GM12878 (cell line): Measurements from ENCODE around the gene PHACTR1. TPM values are rescaled to one million over a fixed set of nuclear protein-coding genes. Genes with fewer than 3 reads are reported as not detected.

Experiments
- ATAC-seq: fragments of 200-7000 bp; cut with Tn5 transposase; 3 replicates; pipeline ENCODE4 v1.9.1; 2020; ENCODE audit warnings: mild to moderate bottlenecking, moderate library complexity
- BruUV-seq: library from RNA; stranded (reverse); fragments of 400-500 nt; replicated peaks from 2 replicates; lab custom pipeline; 2021; lab: Mats Ljungman, UMichigan
- CTCF ChIA-PET: fragments of 300-600 bp; sonication (Branson Sonifier 250); formaldehyde crosslinking; extraction: SDS; loops from one replicate; lab custom pipeline; 2021; ENCODE audit warnings: inconsistent platforms; lab: Yijun Ruan, JAX
- POLR2A ChIA-PET: fragments of 350-600 bp; formaldehyde crosslinking; extraction: SDS; loops from one replicate; lab custom pipeline; 2021; ENCODE audit warnings: inconsistent platforms; lab: Charles Lee
- RAD21 ChIA-PET: fragments of 300-600 bp; sonication (Branson Sonifier 250); formaldehyde crosslinking; loops from one replicate; lab custom pipeline; 2023; ENCODE audit warnings: antibody characterized with exemption; ENCODE audit not compliant: unreplicated experiment; lab: Charles Lee
- SMC1A ChIA-PET: fragments of 300-600 bp; sonication (Branson Sonifier 250); formaldehyde crosslinking; loops from one replicate; lab custom pipeline; 2023; ENCODE audit not compliant: unreplicated experiment, uncharacterized antibody; lab: Charles Lee
- DNase-seq: peaks from one replicate; pipeline ENCODE4 v3.0.0-alpha.2; 2011; ENCODE audit warnings: low read depth, low spot score
- FAIRE-seq: peaks from 3 replicates; lab custom pipeline; 2011; peaks lifted over from hg19 to GRCh38; lab: Jason Lieb, UNC
- H2AFZ ChIP-seq: 2 replicates; pipeline ENCODE4 v1.6.0; 2011; ENCODE audit warnings: low read depth, low read length, control low read depth; ENCODE audit not compliant: control insufficient read depth
- H3K27ac ChIP-seq: 2 replicates; pipeline ENCODE4 v1.5.1; 2011; ENCODE audit warnings: control low read depth; ENCODE audit not compliant: control insufficient read depth, insufficient read depth
- H3K27me3 ChIP-seq, 2 experiments: replicated peaks in 1 of 2; 2 replicates each; pipeline versions ENCODE4 v1.6.0 to v1.6.1; 2011; ENCODE audit warnings: low read length in 1 of 2; ENCODE audit not compliant: control insufficient read depth in 2 of 2, insufficient read depth in 2 of 2
- H3K36me3 ChIP-seq, 2 experiments: 2 replicates each; pipeline ENCODE4 v1.5.1; 2011; ENCODE audit warnings: low read length in 1 of 2; ENCODE audit not compliant: control insufficient read depth in 2 of 2, insufficient read depth in 2 of 2
- H3K4me1 ChIP-seq: 2 replicates; pipeline ENCODE4 v1.6.1; 2011; ENCODE audit warnings: mild to moderate bottlenecking, low read length, moderate library complexity, mixed read lengths; ENCODE audit not compliant: control insufficient read depth, insufficient read depth
- H3K4me2 ChIP-seq: 2 replicates; pipeline ENCODE4 v1.6.0; 2011; ENCODE audit warnings: control low read depth; ENCODE audit not compliant: control insufficient read depth, insufficient read depth
- H3K4me3 ChIP-seq: fragments of 200-600 bp; sonication (generic); 2 replicates; pipeline ENCODE4 v1.5.1; 2016
- H3K79me2 ChIP-seq: 2 replicates; pipeline ENCODE4 v1.6.0; 2011; ENCODE audit warnings: low read length; ENCODE audit not compliant: control insufficient read depth, insufficient read depth
- H3K9ac ChIP-seq: 2 replicates; pipeline ENCODE4 v1.8.0; 2011; ENCODE audit warnings: low read length, control low read depth, mixed read lengths; ENCODE audit not compliant: control insufficient read depth, insufficient read depth
- H3K9me3 ChIP-seq: replicated peaks from 3 replicates; pipeline ENCODE4 v1.5.1; 2011; ENCODE audit warnings: mild to moderate bottlenecking, low read length; ENCODE audit not compliant: control insufficient read depth, insufficient read depth
- H4K20me1 ChIP-seq: 2 replicates; pipeline ENCODE4 v1.6.0; 2011; ENCODE audit not compliant: control insufficient read depth, insufficient read depth
- ATF3 ChIP-seq: IDR thresholded peaks from 2 replicates; pipeline ENCODE4 v1.6.1; 2011; ENCODE audit warnings: low read depth, mild to moderate bottlenecking, low read length, moderate library complexity, borderline replicate concordance; ENCODE audit errors: extremely low read depth
- BACH1 ChIP-seq: fragments of 450-650 bp; IDR thresholded peaks from 2 replicates; pipeline ENCODE4 v1.6.1; 2017; ENCODE audit warnings: mild to moderate bottlenecking, borderline replicate concordance
- BCLAF1 ChIP-seq: fragments of 450-650 bp; IDR thresholded peaks from 2 replicates; pipeline ENCODE4 v1.6.1; 2017; ENCODE audit warnings: antibody characterized with exemption, mild to moderate bottlenecking, moderate library complexity
- CBX3 ChIP-seq: fragments of 200-600 bp; sonication (generic); IDR thresholded peaks from 2 replicates; pipeline ENCODE4 v1.6.1; 2016; ENCODE audit warnings: low read depth, borderline replicate concordance
- CHD1 ChIP-seq: IDR thresholded peaks from 2 replicates; pipeline ENCODE4 v1.6.1; 2012; ENCODE audit warnings: low read depth, low read length, improper control_type of control experiment
- E2F4 ChIP-seq: IDR thresholded peaks from 2 replicates; pipeline ENCODE4 v1.6.1; 2012; ENCODE audit warnings: low read depth, low read length, improper control_type of control experiment
- ETV6 ChIP-seq, 2 experiments: fragments of 450-650 bp in 1 of 2; IDR thresholded peaks in 1 of 2; conservative IDR thresholded peaks in 1 of 2; 2 replicates each; pipeline ENCODE4 v1.6.1; 2014; ENCODE audit warnings: antibody characterized with exemption in 1 of 2, borderline replicate concordance in 1 of 2, low read depth in 1 of 2, mild to moderate bottlenecking in 1 of 2, moderate library complexity in 1 of 2
- HDAC6 ChIP-seq: fragments of 200-600 bp; sonication (generic); IDR thresholded peaks from one replicate; pipeline ENCODE4 v1.8.0; 2017; ENCODE audit warnings: antibody characterized with exemption; ENCODE audit not compliant: unreplicated experiment
- IRF4 ChIP-seq: IDR thresholded peaks from 2 replicates; pipeline ENCODE4 v1.6.1; 2011; ENCODE audit warnings: low read depth, low read length
- JUND ChIP-seq: IDR thresholded peaks from 2 replicates; pipeline ENCODE4 v1.6.1; 2012; ENCODE audit warnings: low read depth, mild to moderate bottlenecking, low read length, improper control_type of control experiment, moderate library complexity
- KLF5 ChIP-seq: fragments of 450-650 bp; IDR thresholded peaks from 2 replicates; pipeline ENCODE4 v1.6.1; 2014; ENCODE audit warnings: mild to moderate bottlenecking; ENCODE audit not compliant: partially characterized antibody
- NBN ChIP-seq: fragments of 450-650 bp; IDR thresholded peaks from 2 replicates; pipeline ENCODE4 v1.6.1; 2016
- NR2F1 ChIP-seq: fragments of 450-650 bp; conservative IDR thresholded peaks from 2 replicates; pipeline ENCODE4 v1.6.1; 2017; ENCODE audit warnings: mild to moderate bottlenecking
- POLR2A ChIP-seq: IDR thresholded peaks from 2 replicates; pipeline ENCODE4 v1.6.1; 2011; ENCODE audit warnings: low read depth, mild to moderate bottlenecking, low read length
- RBBP5 ChIP-seq: fragments of 200-600 bp; sonication (generic); conservative IDR thresholded peaks from 2 replicates; pipeline ENCODE4 v1.6.1; 2016
- SIN3A ChIP-seq: IDR thresholded peaks from 2 replicates; pipeline ENCODE4 v1.6.1; 2012; ENCODE audit warnings: low read depth, low read length, improper control_type of control experiment
- ZNF217 ChIP-seq: fragments of 450-650 bp; IDR thresholded peaks from 2 replicates; pipeline ENCODE4 v1.6.1; 2017; ENCODE audit warnings: antibody characterized with exemption, mild to moderate bottlenecking
- WGBS: methylation state at CpG from one replicate; pipeline ENCODE4 v1.1.6; 2016; ENCODE audit warnings: low lambda C conversion rate; ENCODE audit not compliant: insufficient replicate concordance, insufficient coverage; ENCODE audit errors: missing lambda C conversion rate; 5-methylcytosine and 5-hydroxymethylcytosine counted together
- in situ Hi-C: fragments of 300-500 bp; cut with MboI; formaldehyde crosslinking; loops from 9 replicates; pipeline ENCODE4 v1.14.3; 2018; ENCODE audit warnings: mixed read lengths
- intact Hi-C: fragments of 100-400 bp; cut with micrococcal nuclease; formaldehyde crosslinking; loops from one replicate; pipeline ENCODE4 v1.14.2; 2022; ENCODE audit not compliant: unreplicated experiment
- polyA plus RNA-seq, 11 experiments: library from polyadenylated mRNA; depleted of rRNA in 4 of 11; unstranded in 6 of 11; stranded (reverse) in 5 of 11; fragments of >200 nt; fragmentation: Nextera tagmentation in 4 of 11; fragmentation: Illumina TruSeq in 1 of 11; extraction: Ambion mirVana in 4 of 11; extraction: Trizol in 1 of 11; gene quantifications; 1 replicate in 1 of 11; 2 replicates in 10 of 11; pipeline versions ENCODE4 v1.2.1 to v1.2.3, GENCODE V29; 2011 to 2016; ENCODE audit warnings: inconsistent platforms in 2 of 11, missing spikeins in 2 of 11, low read depth in 1 of 11
- total RNA-seq, 4 experiments: library from RNA; depleted of rRNA in 3 of 4; stranded (reverse); fragments of >200 nt in 3 of 4; fragmentation: Illumina TruSeq in 1 of 4; extraction: Trizol in 1 of 4; gene quantifications; 2 replicates each; pipeline versions ENCODE4 v1.2.1 to v1.2.3, GENCODE V29; 2013 to 2021

PHACTR1 gene
- total and polyA plus RNA-seq, 10 of the 15 experiments (the other 5 are each of a cell fraction or from before 2014, with no cell fraction given), result 34.2 to 94.6 (median 62.3) TPM

GRCh38 chr6:13101409-13101808, 384.8 kb downstream of the PHACTR1 start (continued):
- TF ChIP-seq BCLAF1 (no peak), KLF5 (no peak), ATF3 (no peak), ETV6 (conservative IDR thresholded peaks at IDR 0.05 in 1 of 2, IDR thresholded peaks at IDR 0.05 in 1 of 2; ENCODE audit: borderline replicate concordance in 1 of 2, low read depth in 1 of 2) (no peak), BACH1 (no peak), ZNF217 (no peak)

GRCh38 chr6:13101985-13102384, 385.4 kb downstream of the PHACTR1 start:
- BruUV-seq, result no TSS peak
- no peak for ATAC-seq
- Histone ChIP-seq H3K9ac (no peak overlapping the region), H3K79me2 (no peaks in the 10 kb centered on the region), H4K20me1 (no peaks in the 10 kb centered on the region), H3K4me3 (no peak overlapping the region), H3K9me3 (no peaks in the 10 kb centered on the region), H3K4me1 (no peaks in the 10 kb centered on the region), H3K27ac (no peak overlapping the region), H3K36me3 (no peaks in the 10 kb centered on the region), H3K4me2 (no peak overlapping the region), H2AFZ (no peak overlapping the region), H3K27me3 (no peaks in the 10 kb centered on the region; a peak in 1 of 4 replicates)
- RAD21 ChIA-PET, result no interaction called here
- 0% methylated on average over 2 of the region's 2 CpGs for WGBS
- DNase-seq, result no peak
- POLR2A ChIA-PET, result no interaction called here
- intact Hi-C loops (no loop called here), in situ Hi-C loops (no loop called here)
- FAIRE-seq, result no peak
- SMC1A ChIA-PET, result no interaction called here
- CTCF ChIA-PET, result no interaction called here
- TF ChIP-seq SIN3A, result no peak
- no peak for TF ChIP-seq BCLAF1
- TF ChIP-seq RBBP5, result no peak
- no peak for TF ChIP-seq IRF4
- no peak for TF ChIP-seq NR2F1
- no peak for TF ChIP-seq E2F4
- TF ChIP-seq JUND, result no peak
- TF ChIP-seq NBN, result no peak
- TF ChIP-seq CBX3, result no peak
- no peak for TF ChIP-seq CHD1
- no peak for TF ChIP-seq POLR2A
- TF ChIP-seq HDAC6, result no peak
